Sigmoid colon (tissue), 7 donors: Measurements from ENCODE around the gene LARP4B. TPM values are rescaled to one million over a fixed set of nuclear protein-coding genes. Genes with fewer than 3 reads are reported as not detected.

Experiments used
- DNase-seq: peaks from one replicate; pipeline ENCODE4 v3.0.0-alpha.2; 2019
- H3K27ac ChIP-seq, 4 donors: fragments of 200-600 bp; sonication (generic); one replicate each; pipeline ENCODE4 v1.5.1; 2016 to 2019; ENCODE audit warnings: mild to moderate bottlenecking in 1 of 4
- H3K27me3 ChIP-seq, 3 donors: fragments of 200-600 bp; sonication (generic); one replicate each; pipeline ENCODE4 v1.5.1; 2019; ENCODE audit warnings: mild to moderate bottlenecking in 1 of 3
- H3K36me3 ChIP-seq, 4 donors: fragments of 200-600 bp; sonication (generic); one replicate each; pipeline ENCODE4 v1.5.1; 2016 to 2019
- H3K4me1 ChIP-seq, 4 donors: fragments of 200-600 bp; sonication (generic); one replicate each; pipeline ENCODE4 v1.5.1; 2017 to 2019
- H3K4me3 ChIP-seq, 4 donors: fragments of 200-600 bp; sonication (generic); one replicate each; pipeline ENCODE4 v1.5.1; 2017 to 2019; ENCODE audit warnings: mild to moderate bottlenecking in 2 of 4, moderate library complexity in 1 of 4
- H3K9me3 ChIP-seq, 4 donors: fragments of 200-600 bp in 3 of 4; sonication (generic) in 3 of 4; one replicate each; pipeline versions ENCODE4 v1.5.1 to v1.6.1; 2013 to 2019
- CTCF ChIP-seq, 4 experiments: fragments of 450-650 bp in 3 of 4; fragments of 200-600 bp in 1 of 4; IDR thresholded peaks; one replicate each; pipeline ENCODE4 v1.5.1; 2016 to 2019; ENCODE audit warnings: antibody characterized with exemption in 4 of 4, mild to moderate bottlenecking in 3 of 4, moderate library complexity in 2 of 4
- EP300 ChIP-seq, 4 donors: sonication (generic); formaldehyde crosslinking; IDR thresholded peaks; one replicate each; pipeline ENCODE4 v1.6.1; 2017; ENCODE audit warnings: antibody characterized with exemption in 4 of 4
- POLR2A ChIP-seq, 2 donors: fragments of 450-650 bp; IDR thresholded peaks; one replicate each; pipeline ENCODE4 v1.6.1; 2016; ENCODE audit warnings: antibody characterized with exemption in 2 of 2, mild to moderate bottlenecking in 2 of 2, moderate library complexity in 2 of 2
- POLR2AphosphoS5 ChIP-seq, 4 donors: sonication (generic); formaldehyde crosslinking; IDR thresholded peaks; one replicate each; pipeline ENCODE4 v1.6.1; 2017; ENCODE audit warnings: antibody characterized with exemption in 4 of 4
- WGBS, 2 donors: extraction: QIAGEN DNeasy Blood & Tissue Kit; methylation state at CpG; one replicate each; pipeline ENCODE4 v1.1.7; 2013; 5-methylcytosine and 5-hydroxymethylcytosine counted together
- intact Hi-C: fragments of 100-400 bp; cut with DNase I; formaldehyde crosslinking; loops from one replicate; pipeline ENCODE4 v1.15.1; 2023
- polyA plus RNA-seq, 3 donors: library from polyadenylated mRNA; stranded (reverse); fragments of 200-250 nt; gene quantifications; one replicate each; pipeline ENCODE4 v1.2.3, GENCODE V29; 2013
- total RNA-seq, 4 donors: library from RNA; depleted of rRNA; stranded (reverse); fragments of >200 nt; gene quantifications; one replicate each; pipeline ENCODE4 v1.1.0, GENCODE V29; 2016
- donor health status: healthy with polysubstance abuse.
- donor health status: Bipolar disorder and iron deficiency.
- donor health status: healthy.

LARP4B gene
- total and polyA plus RNA-seq, 7 donors, result 11.4 to 57.6 (median 31.9) TPM

DNA sequence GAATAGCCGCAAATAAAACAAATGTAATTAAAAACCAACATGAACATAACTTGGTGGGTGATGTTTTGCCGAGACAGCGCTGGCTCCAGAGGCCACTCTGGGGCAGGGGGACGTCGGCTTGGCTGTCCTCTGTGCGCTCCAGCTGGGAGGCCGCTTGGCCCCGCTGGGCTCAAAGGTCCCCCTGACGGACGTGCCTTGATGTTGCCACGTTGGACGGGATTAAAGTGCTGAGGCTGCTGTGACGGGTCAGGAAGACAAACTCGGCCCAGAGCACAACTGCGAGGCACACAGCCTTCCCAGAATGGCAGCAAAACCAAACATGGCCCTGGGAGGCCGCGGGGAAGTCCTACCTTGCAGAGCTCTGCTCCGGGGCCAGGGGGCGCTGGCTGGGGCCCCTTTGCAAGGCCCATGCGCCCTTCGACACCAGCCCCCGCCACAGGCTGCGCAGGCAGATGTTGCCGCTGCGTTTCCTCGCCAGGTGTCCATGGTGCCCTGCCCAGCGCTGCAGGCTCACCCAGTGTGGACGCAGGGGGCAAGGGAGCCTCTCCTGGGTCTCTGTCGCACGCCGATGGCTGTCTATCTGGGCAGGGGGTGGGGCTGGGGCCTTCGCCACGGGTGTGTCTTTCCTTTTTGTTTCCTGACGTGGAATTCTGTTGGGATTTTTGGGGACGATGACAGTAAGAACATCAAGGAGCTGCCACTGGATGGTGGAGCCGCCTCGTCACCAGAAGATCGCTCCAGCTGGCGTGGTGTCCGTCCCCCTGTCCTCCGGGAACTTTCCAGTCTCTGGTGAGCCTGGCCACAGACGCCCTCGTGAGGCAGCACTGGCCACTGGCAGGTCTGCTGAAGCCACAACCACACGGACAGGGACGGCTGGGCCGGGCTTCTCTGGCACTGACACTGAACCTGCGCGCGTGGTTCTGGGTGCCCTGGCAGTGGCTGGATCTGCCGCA lies 142.4 kb downstream of the LARP4B start:
- H3K4me3 ChIP-seq, result peak overlapping the region; percentile 23 to 50 (median 39)
- H3K27ac ChIP-seq, result peak overlapping the region in 2 of 4 donors; percentile 26 to 63
- H3K4me1 ChIP-seq, result peaks cover 0 to 27% (median 15%) of the 10 kb centered on the region in 4 donors
- H3K36me3 ChIP-seq, result no peaks in the 10 kb centered on the region
- no peaks in the 10 kb centered on the region for H3K9me3 ChIP-seq
- no peaks in the 10 kb centered on the region for H3K27me3 ChIP-seq
- TF ChIP-seq POLR2A (IDR thresholded peaks at IDR 0.05), result no peak
- TF ChIP-seq CTCF (IDR thresholded peaks at IDR 0.05), result peak; percentile 28 to 59 (median 49)
- TF ChIP-seq EP300 (IDR thresholded peaks at IDR 0.05), result no peak
- TF ChIP-seq POLR2AphosphoS5 (IDR thresholded peaks at IDR 0.05), result peak in 3 of 4 donors; percentile 30 to 46 (median 39)
- 16 to 49% methylated on average over 50 of the region's 50 CpGs for WGBS, 2 donors
- DNase-seq, result peak; percentile 94
- intact Hi-C loops, result loop anchor here (5.0 to 10.0 kb wide), 4 partner anchors 97 to 414 kb away; no protein-coding TSS in a partner anchor

GRCh38 chr10:787933-788651 lies 143.4 kb downstream of the LARP4B start:
- no peak for TF ChIP-seq CTCF (IDR thresholded peaks at IDR 0.05)
- TF ChIP-seq POLR2AphosphoS5 (IDR thresholded peaks at IDR 0.05), result no peak
- TF ChIP-seq POLR2A (IDR thresholded peaks at IDR 0.05), result no peak
- TF ChIP-seq EP300 (IDR thresholded peaks at IDR 0.05), result no peak
- H3K27ac ChIP-seq, result no peak overlapping the region
- DNase-seq, result peak; percentile 62
- no peaks in the 10 kb centered on the region for H3K27me3 ChIP-seq
- H3K4me1 ChIP-seq, result peaks cover 0 to 27% (median 15%) of the 10 kb centered on the region in 4 donors
- H3K9me3 ChIP-seq, result no peaks in the 10 kb centered on the region
- WGBS, 2 donors, result 74 to 80% methylated on average over 32 of the region's 32 CpGs
- H3K36me3 ChIP-seq, result no peaks in the 10 kb centered on the region
- H3K4me3 ChIP-seq, result no peak overlapping the region
- intact Hi-C loops, result loop anchor here (5.0 to 10.0 kb wide), 4 partner anchors 96 to 413 kb away; no protein-coding TSS in a partner anchor

GRCh38 chr10:786633-787474 lies 144.7 kb downstream of the LARP4B start:
- 88 to 89% methylated on average over 44 of the region's 44 CpGs for WGBS, 2 donors

More at GRCh38 chr10:786633-787474, 144.7 kb downstream of the LARP4B start:
- H3K27ac ChIP-seq, result no peak overlapping the region
- H3K9me3 ChIP-seq, result no peaks in the 10 kb centered on the region
- H3K4me1 ChIP-seq, result peaks cover 0 to 27% (median 15%) of the 10 kb centered on the region in 4 donors
- intact Hi-C loops, result loop anchor here (5.0 to 10.0 kb wide), 4 partner anchors 95 to 412 kb away; no protein-coding TSS in a partner anchor
- DNase-seq, result peak; percentile 53
- TF ChIP-seq POLR2A (IDR thresholded peaks at IDR 0.05) (no peak), POLR2AphosphoS5 (IDR thresholded peaks at IDR 0.05) (no peak), EP300 (IDR thresholded peaks at IDR 0.05) (no peak), CTCF (IDR thresholded peaks at IDR 0.05) (no peak)
- H3K36me3 ChIP-seq, result no peaks in the 10 kb centered on the region
- H3K27me3 ChIP-seq, result no peaks in the 10 kb centered on the region
- H3K4me3 ChIP-seq, result no peak overlapping the region
